Esophagus squamous epithelium (tissue), 5 donors: ENCODE data around the gene ARRDC2. TPM values are rescaled to one million over a fixed set of nuclear protein-coding genes. Genes with fewer than 3 reads are reported as not detected.

Experiments used
- DNase-seq: peaks from one replicate; lab custom pipeline; 2025; lab: John Stamatoyannopoulos, UW
- H3K27ac ChIP-seq, 4 donors: fragments of 200-600 bp; sonication (generic); one replicate each; pipeline ENCODE4 v1.5.1; 2016 to 2019; ENCODE audit warnings: mild to moderate bottlenecking in 1 of 4
- H3K27me3 ChIP-seq, 4 donors: fragments of 200-600 bp; sonication (generic); 1 replicate in 3 of 4; 2 replicates in 1 of 4; pipeline versions ENCODE4 v1.5.1 to v1.6.0; 2017 to 2021; ENCODE audit warnings: antibody characterized with exemption in 1 of 4
- H3K36me3 ChIP-seq, 3 donors: fragments of 200-600 bp; sonication (generic); one replicate each; pipeline ENCODE4 v1.5.1; 2016 to 2019
- H3K4me1 ChIP-seq, 3 donors: fragments of 200-600 bp; sonication (generic); one replicate each; pipeline ENCODE4 v1.5.1; 2017 to 2019
- H3K4me3 ChIP-seq, 4 donors: fragments of 200-600 bp; sonication (generic); 1 replicate in 3 of 4; 2 replicates in 1 of 4; pipeline ENCODE4 v1.5.1; 2016 to 2019; ENCODE audit warnings: mild to moderate bottlenecking in 2 of 4, moderate library complexity in 1 of 4
- H3K9me3 ChIP-seq, 3 donors: fragments of 200-600 bp; sonication (generic); one replicate each; pipeline ENCODE4 v1.5.1; 2016 to 2019
- POLR2A ChIP-seq, 4 donors: fragments of 450-650 bp; IDR thresholded peaks; one replicate each; pipeline ENCODE4 v1.6.1; 2017; ENCODE audit warnings: antibody characterized with exemption in 4 of 4, mild to moderate bottlenecking in 4 of 4, moderate library complexity in 3 of 4
- WGBS, 2 donors: methylation state at CpG; one replicate each; pipeline ENCODE4 v1.1.5; 2018; 5-methylcytosine and 5-hydroxymethylcytosine counted together
- intact Hi-C: fragments of 100-400 bp; cut with DNase I; formaldehyde crosslinking; loops from one replicate; pipeline ENCODE4 v1.15.0; 2022
- total RNA-seq, 4 donors: library from RNA; depleted of rRNA; stranded (reverse); fragments of >200 nt; gene quantifications; one replicate each; pipeline ENCODE4 v1.1.0, GENCODE V29; 2016
- TF ChIP-seq, protein P1 (sequence below), 6 experiments: fragments of 450-650 bp in 4 of 6; fragments of 200-600 bp in 2 of 6; sonication (generic) in 2 of 6; IDR thresholded peaks; one replicate each; pipeline ENCODE4 v1.5.1; 2016 to 2019; ENCODE audit warnings: antibody characterized with exemption in 6 of 6, mild to moderate bottlenecking in 4 of 6, moderate library complexity in 4 of 6
- donor health status: DM: yes; HTN: yes; CAD: no.

ARRDC2 gene
- total RNA-seq, 4 donors from 2014 or later, result 12.4 to 37.2 (median 15.4) TPM

DNA sequence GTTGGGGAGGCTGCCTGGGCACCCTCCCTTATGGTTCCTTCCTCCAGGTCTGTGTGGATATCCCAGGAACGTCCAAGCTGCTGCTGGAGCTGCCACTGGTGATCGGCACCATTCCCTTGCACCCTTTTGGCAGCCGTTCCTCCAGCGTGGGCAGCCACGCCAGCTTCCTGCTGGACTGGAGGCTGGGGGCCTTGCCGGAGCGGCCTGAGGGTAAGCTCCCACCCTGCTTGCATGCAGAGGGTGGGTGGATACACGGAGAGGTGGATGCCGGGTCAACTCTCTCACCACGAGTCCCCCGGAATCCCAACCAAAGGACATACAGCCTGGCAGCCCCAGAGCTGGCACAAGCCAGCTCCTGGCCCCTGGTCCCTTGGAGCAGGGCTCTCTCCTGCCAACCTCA, 2.2 kb downstream of the ARRDC2 start:
- peak overlapping the region; percentile 39 to 78 (median 62) for H3K4me3 ChIP-seq
- peak overlapping the region in 3 of 4 donors; percentile 92 to 94 (median 93) for H3K27ac ChIP-seq
- no peaks in the 10 kb centered on the region for H3K9me3 ChIP-seq
- peaks cover 16 to 65% (median 30%) of the 10 kb centered on the region in 3 donors for H3K4me1 ChIP-seq
- 95% methylated on average over 4 of the region's 11 CpGs; no CpG with 5 or more reads in 1 of the 2 donors for WGBS, 2 donors
- no peak for DNase-seq
- no peak for TF ChIP-seq POLR2A (IDR thresholded peaks at IDR 0.05)
- TF ChIP-seq, protein P1, sequence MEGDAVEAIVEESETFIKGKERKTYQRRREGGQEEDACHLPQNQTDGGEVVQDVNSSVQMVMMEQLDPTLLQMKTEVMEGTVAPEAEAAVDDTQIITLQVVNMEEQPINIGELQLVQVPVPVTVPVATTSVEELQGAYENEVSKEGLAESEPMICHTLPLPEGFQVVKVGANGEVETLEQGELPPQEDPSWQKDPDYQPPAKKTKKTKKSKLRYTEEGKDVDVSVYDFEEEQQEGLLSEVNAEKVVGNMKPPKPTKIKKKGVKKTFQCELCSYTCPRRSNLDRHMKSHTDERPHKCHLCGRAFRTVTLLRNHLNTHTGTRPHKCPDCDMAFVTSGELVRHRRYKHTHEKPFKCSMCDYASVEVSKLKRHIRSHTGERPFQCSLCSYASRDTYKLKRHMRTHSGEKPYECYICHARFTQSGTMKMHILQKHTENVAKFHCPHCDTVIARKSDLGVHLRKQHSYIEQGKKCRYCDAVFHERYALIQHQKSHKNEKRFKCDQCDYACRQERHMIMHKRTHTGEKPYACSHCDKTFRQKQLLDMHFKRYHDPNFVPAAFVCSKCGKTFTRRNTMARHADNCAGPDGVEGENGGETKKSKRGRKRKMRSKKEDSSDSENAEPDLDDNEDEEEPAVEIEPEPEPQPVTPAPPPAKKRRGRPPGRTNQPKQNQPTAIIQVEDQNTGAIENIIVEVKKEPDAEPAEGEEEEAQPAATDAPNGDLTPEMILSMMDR (IDR thresholded peaks at IDR 0.05), result no peak
- no peaks in the 10 kb centered on the region for H3K27me3 ChIP-seq
- peaks cover 17 to 68% (median 30%) of the 10 kb centered on the region in 3 donors for H3K36me3 ChIP-seq
- intact Hi-C loops, result no loop called here

DNA sequence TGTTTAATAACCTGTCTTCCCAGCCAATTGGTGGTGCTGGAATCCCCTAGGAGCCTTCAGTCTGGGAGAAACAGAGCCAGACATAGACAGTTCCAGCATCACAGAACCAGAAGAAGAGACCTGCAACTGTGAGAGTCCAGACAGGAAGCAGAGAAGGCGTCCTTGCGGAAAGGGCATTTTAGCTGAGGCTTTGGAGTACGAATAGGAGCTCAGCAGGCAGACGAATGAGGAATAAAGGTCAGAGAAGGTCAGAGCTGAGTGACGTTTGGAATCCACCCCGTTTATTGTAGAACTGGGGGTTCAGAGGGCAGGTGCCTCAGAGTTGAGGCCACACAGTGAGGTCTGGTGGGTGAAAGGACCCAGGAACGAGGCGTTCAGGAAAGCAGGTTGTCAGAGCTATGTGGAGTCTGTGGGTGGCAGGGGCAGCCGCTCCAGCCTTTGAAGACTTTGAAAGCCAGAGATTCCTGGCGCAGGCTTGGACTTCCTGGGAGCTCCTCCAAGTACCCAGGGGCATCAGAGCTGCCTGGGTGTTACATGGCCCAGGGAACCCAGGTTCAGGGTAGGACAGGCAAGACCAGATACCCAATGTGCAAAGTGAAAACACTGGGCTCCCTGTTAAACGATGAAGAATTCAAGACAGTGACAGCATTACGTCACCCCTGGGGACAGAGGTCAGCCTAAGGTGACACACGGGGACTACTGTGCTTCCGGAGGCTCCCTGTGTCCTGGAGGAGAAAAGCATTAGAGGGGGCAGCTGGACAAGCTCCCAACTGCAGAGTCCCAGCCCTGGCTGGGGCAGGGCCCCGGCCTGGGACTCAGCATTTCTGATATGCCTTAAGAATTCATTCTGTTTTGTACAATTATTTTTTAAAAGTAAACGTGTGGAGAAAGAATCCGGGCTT, 5.5 kb downstream of the ARRDC2 start:
- Histone ChIP-seq H3K9me3 (no peaks in the 10 kb centered on the region), H3K4me1 (peaks cover 7 to 76% (median 38%) of the 10 kb centered on the region in 3 donors), H3K27ac (peak overlapping the region; percentile 55 to 92 (median 77)), H3K27me3 (no peaks in the 10 kb centered on the region), H3K4me3 (peak overlapping the region in 1 of 4 donors; percentile 2), H3K36me3 (peaks cover 17 to 73% (median 30%) of the 10 kb centered on the region in 3 donors)
- WGBS, 2 donors, result 56 to 66% methylated on average over 16 to 17 of the region's 17 CpGs
- TF ChIP-seq POLR2A (IDR thresholded peaks at IDR 0.05), result no peak
- TF ChIP-seq, protein P1 (IDR thresholded peaks at IDR 0.05), result no peak
- DNase-seq, result no peak
- intact Hi-C loops, result no loop called here

DNA sequence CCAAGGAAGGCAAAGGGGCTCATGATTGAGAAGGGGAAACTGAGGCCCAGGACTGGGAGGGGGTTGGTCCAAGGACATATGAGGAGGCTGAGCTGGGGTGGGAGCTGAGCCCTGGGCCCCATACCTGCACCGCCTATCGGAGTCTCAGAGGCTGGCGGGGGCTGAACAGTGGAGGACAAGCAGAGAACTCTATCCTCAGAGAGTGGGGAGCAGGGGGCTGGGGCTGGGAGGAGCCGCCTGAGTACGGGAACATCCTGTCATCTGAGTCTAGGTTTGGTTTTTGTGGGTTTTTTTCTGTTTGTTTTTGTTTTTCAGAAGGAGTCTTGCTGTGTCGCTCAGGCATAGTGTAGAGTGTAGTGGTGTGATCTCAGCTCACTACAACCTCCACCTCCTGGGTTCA, 6.2 kb downstream of the ARRDC2 start:
- DNase-seq, result no peak
- Histone ChIP-seq H3K4me3 (no peak overlapping the region), H3K27ac (peak overlapping the region; percentile 23 to 92 (median 77)), H3K9me3 (no peaks in the 10 kb centered on the region), H3K4me1 (peaks cover 4 to 76% (median 38%) of the 10 kb centered on the region in 3 donors), H3K36me3 (peaks cover 13 to 65% (median 30%) of the 10 kb centered on the region in 3 donors), H3K27me3 (no peaks in the 10 kb centered on the region)
- TF ChIP-seq POLR2A (IDR thresholded peaks at IDR 0.05), result no peak
- TF ChIP-seq, protein P1 (IDR thresholded peaks at IDR 0.05), result no peak
- intact Hi-C loops, result no loop called here
- WGBS, 2 donors, result 72 to 78% methylated on average over 6 of the region's 6 CpGs

DNA sequence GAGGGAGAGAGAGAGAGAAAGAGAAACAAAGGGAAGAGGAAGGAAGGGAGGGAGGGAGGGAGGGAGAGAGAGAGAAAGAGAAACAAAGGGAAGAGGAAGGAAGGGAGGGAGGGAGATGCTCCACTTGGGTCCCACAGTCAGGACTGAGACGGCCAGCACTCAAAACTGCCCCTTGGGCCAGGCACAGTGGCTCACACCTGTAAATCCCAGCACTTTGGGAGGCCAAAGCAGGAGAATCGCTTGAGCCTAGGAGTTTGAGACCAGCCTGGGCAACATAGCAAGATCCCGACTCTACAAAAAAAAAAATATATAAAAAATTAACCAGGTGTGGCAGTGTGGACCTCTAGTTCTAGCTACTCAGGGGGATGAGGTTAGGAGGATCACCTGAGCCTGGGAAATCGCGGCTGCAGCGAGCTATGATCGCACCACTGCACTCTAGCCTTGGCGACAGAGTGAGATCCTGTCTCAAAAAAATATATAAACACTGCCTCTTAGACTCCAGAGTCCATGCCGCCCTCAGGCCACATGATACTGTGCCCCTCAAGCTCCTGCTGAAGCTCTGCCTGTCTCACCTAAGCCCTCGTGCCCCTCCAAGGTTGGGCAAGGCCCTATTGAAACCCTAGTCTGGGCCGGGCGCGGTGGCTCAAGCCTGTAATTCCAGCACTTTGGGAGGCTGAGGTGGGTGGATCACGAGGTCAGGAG, 8.4 kb downstream of the ARRDC2 start:
- 68 to 84% methylated on average over 7 to 11 of the region's 14 CpGs for WGBS, 2 donors
- DNase-seq, result no peak
- Histone ChIP-seq H3K27me3 (no peaks in the 10 kb centered on the region), H3K4me3 (no peak overlapping the region), H3K4me1 (peaks cover 18 to 85% (median 56%) of the 10 kb centered on the region in 3 donors), H3K36me3 (peaks cover 0 to 44% (median 15%) of the 10 kb centered on the region in 3 donors), H3K27ac (peak overlapping the region; percentile 67 to 92 (median 88)), H3K9me3 (no peaks in the 10 kb centered on the region)
- TF ChIP-seq, protein P1 (IDR thresholded peaks at IDR 0.05), result no peak
- TF ChIP-seq POLR2A (IDR thresholded peaks at IDR 0.05), result no peak
- intact Hi-C loops, result no loop called here
